ENCODE results near the gene GPR55.
"Not testable (repeated sequence)": the region's sequence is repeated elsewhere in the genome, so short reads cannot be mapped to it uniquely, and the experiment has no call there.

GPR55 gene

DNA sequence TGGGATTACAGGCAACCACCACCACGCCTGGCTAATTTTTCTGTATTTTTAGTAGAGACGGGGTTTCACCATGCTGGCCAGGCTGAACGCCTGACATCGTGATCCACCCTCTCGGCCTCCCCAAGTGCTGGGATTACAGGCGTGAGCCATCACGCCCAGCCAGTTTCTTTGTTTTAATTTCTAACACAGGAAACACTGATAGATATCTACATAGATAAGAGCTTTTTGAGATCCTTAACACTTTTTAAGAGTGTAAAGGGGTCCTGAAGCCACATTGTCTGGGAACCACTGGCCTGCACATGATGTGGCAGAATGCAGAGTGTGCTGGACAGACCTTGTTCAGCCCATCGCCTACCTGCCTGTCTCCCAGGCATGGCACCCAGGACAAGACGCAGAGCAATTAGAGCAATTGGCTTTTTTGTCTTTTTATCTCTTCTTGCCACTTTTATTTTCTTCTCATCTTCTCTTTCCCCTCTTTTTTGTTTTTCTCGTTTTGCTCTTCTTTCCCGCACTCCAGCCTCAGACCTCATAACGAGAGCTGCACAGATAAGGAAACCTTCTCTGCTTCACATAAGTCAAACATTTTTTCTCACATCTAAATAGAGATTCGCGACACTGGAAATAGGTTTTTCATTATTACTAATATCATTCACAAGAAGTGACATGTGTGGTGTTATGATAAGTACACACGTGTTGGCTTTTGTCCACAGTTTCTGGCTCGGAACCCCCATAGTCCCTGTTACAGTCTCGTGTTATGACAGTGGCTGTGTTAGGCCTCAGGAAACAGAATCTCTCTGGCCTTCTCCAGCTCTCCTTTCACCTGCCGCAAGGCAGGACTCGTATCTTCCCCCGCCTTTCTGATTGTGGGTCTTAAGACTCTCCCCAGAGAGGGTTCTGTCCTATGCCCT lies 25.2 kb upstream of the GPR55 start:
- peak; percentile 34 for DNase-seq

DNA sequence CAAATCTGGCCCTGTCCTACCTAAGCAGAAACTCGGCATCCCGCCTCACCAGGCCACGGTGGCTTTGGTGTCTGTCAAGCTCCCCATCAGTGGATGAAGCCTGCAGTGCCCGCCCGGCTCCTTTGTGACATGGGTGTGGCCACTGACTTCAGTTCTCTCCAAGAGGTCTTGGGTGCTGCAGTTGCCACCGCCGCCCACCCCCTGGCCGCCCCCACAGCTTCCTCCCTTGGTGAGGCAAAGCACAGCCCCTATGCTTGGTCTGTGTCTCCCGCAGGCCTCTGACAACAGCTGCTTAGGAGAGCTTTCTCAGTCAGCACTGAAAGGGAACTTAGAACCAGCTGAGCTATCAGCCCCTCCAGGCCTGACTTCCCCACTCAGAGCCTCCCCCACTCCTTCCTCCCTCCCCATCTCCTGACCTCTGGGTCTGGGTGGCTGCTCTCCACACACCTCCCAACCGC lies 22.9 kb upstream of the GPR55 start:
- no peak for DNase-seq

DNA sequence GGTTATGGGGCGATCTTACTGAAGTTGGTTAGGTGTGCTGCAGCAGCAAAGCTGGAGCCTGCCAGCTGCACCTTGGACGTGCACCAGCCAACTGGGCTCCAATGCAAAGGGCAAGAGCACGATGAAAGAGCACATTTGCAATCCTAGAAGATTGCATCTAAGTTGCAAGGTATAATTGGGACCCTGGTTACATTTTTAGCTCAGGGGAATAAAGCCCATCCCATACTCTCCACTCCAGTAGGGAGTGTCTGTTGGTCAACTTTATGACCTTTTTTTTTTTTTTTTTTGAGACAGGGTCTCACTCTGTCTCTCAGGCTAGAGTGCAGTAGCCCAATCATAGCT lies 22.2 kb upstream of the GPR55 start:
- DNase-seq, result no peak

DNA sequence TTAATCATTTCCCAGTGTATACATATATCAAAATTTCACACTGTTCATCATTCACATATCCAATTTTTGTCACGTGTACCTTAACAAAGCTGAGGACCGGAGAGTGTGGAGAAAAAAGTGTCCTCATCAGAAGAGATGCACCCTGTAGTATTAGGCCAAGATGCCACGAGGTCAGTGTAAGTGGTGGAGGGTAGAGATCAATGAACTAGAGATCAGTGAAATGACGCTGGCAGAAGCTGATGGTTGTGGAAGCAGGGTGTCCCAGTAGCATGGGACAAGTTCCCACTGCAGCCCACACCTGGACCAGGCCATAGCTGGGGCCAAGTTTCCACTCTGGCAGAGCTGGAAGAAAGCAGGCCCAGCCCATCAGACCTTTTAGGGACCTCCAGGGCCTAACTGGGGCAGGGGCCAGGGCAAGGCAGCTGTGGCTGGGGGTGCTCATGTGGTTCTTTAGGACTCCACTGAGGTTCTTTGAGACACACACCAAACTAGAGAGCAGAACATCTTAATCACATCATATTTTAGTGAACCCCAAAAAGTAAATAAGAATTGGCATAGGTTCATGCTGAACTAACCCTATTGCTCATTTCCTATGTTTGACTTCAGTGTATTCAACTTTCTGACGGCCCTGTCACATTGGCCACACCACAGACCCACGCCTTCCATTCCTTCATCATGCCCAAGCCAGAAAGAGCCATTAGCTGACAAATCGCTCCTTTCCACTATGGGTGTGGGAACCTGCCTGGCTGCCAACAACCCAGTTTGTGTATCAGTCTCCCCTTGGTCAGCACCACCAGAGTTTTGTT lies 21.6 kb upstream of the GPR55 start:
- DNase-seq, result no peak

DNA sequence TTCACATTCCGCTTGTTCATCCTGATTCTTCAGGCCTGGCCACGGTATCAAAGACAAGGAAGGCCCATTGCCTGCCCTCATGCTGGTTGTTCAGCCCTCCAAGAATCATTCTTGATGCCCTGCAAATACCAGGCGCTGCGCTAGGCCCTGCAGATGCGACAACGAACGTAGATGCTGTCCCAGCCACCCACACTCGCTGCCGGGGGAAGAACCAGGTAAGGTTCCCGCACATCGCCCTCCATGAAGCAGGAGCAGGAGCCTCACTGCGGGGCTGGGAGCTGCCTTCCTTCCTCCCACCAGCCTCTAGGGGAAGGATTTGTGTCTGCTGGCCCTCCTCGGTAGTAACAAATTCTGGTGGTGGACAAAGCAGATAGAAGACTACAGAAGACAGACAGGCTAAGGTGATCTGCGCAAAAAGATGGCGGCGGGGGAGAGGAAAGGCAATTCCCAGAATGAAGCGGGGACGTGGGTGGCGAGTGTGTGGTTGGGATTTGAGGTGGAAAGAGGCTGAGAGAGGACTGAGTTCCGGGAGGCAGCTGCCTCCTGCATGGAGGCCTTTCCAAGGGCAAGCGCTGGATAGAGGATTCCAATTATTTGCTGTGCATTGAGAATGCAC lies 19.8 kb upstream of the GPR55 start:
- DNase-seq, result no peak

DNA sequence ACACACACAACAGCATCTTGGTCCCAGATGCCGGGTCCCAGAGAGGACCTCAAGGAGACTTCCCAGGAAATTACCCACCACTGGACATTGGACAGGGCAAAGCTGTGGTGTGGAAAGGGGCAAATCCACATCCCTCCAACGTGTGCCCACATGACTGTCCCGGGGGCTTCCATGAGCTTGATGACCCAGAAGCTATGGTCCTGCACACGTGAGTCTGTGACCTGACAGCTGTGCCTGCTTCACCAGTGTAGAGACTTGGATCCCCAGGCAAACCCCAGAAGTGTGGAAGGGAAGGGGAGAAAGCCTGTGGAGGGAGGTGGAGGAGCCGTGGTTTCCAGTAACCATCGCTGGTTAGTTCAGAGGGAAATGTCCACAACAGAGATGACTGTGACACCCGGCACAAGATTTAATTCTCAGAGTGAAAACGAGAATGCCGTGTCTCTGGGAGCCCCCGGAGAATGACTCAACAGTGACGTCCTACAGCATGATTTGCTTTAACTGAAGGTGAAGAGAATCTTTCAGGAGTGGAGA lies 19.1 kb upstream of the GPR55 start:
- peak; percentile 73 for DNase-seq

DNA sequence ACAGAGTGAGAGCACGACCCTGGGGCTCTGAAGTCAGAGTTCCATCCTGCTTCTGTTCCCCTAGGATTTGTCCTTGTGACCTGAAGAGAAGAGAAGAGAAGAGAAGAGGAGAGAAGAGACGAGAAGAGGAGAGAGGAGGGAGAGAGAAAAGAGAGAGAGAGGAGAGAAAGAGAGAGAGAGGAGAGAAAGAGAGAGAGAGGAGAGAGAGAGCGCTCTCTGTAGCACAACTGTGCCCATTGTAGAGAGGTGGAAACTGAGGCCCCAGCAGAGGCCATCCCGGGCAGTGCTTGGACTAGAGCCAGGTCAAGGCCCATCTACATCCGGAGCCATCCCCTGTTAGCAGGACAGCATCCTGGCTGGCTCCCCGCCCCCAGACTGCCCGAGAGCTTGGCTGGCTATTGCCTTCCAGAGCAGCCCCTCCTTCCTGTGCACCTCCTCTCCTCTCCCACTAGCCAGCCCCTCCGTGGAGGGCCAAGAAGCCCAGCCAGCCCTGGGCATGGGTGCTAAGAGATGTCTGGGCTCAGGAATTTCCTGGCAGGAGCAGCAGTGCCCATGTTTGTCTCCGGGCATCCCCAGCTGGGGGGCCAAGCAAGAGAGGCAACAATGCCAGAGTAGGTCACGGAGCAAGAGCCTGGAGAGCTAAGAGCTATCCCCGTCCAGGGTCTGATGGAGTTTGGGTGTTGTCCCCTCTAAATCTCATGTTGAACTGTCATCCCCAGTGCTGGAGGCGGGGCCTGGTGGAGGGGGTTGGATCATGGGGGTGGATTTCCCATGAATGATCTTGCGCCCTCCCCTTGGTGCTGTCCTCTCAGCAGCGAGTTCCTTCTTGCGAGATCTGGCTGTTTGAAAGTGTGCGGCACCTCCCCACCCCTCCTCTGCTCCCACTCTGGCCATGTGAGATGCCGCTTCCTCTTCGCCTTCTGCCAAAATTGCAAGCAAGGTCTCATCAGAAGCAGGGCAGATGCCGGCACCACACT lies 18.2 kb upstream of the GPR55 start:
- DNase-seq, result peak; percentile 41

DNA sequence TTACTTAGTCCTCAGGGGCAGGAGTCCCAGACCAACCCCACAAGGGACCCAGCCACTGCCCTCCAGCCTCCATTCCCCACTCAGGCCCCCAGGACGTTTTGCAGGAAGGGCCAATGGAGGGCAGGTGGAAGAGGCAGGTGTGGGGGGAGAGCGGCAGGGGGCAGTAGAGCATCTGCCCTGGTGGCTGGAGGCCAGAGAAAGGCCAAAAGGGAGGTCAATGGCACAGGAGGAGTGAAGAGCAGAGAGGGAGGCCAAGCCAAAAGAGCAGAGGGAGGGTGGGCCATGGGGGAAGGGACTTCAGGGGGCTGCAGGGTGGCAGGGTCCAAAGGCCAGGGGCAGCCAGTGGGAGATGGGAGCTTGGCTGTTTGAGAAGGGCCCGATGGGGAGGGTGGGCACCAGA lies 17.3 kb upstream of the GPR55 start:
- no peak for DNase-seq

DNA sequence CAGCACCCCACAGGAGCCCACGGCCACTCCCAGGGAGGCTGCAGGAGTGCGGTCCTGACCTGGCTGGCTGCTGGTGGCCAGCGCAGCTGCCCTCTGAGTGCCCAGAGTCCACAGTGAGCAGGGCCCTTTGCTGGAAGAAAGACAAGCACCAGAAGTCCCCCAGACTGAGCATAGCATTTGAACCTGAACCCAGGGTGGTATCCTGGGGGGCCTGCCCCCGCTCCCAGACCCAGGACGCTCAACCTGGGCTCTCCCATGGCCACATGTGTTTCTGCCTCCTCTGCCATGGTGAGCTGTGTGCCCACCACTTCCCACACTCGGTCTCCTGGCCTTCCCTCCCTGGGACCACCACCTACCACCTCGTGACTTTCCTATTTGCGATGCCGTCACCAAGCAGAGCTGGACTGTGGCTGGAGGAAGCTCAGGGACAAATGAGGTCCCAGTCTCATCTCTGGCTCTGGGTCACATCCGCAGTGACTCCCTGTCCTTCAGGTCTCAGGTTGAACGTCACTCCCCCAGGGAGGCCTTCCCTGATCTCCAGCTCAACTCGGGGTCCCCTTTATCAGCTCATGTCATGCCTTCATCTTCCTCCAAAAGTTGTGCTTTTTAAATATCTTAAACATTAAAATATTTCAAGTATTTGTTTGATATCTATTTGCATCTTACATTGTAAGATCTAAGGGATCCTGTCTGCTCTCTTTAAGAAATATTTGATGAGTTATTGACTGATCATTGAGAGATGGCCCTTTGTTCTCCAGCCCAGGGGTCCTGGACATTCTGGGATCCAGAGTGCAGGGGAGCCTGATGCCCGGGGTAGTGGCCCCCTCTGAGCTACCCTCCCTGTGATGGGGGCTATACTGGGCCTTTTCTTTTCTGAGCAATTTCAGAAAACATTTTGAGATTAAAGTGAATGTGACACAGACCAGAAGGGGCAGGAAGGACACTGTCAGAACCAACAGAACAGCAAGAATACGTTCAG lies 16.4 kb upstream of the GPR55 start:
- no peak for DNase-seq

DNA sequence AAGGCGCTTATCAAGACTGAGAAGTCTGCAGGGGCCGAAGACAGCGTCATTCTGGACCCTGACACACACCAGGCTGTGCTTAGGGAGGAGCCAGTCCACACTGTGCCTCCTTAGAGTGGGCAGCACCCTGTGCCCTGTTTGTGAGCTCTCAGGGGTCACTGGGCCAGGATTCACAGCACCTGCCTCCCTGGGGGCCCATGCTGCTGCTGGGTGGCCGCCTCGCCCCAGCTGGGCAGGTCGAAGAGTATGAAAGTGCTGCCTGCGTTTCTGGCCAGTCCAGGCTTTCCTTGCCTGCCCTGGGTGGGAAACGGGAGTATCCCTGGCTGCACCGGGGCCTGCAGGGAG lies 15.4 kb upstream of the GPR55 start:
- no peak for DNase-seq

DNA sequence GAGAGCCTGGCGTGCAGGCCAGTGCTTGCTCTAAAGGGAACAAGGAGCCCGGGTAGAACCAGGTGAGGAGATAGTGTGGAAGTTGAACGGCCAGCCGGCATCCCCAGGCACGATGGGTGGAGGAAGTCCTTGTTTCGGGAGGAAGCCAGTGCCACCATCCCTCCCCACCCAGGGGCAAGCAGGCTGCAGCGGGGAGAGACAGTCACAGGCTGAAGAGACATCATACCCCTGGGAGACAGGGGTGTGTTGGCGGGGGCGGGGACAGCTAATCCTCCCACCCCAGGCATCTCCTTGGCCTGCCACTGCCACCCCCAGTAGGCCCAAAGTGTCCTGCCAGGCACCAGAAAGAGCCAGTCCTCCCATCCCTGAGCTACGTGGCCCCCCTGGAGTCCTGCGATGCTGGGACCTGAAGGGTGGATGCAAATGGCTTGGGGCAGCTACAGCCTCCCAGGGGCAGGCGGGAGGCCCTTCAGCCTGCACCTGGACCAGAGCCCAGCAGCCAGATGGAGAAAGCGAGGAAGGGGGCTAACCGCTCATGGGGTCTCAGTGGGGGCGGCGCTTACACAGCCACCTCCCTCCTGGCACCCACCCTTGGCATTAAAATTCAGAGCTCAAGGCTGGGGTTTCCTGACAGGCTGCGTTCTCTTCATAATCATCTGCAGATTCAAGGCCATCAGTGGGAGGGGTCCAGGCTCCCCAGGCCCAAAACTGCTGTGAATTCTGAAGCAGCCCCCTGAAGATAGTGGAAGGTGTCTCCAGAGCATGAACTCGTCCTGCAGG lies 14.8 kb upstream of the GPR55 start:
- DNase-seq, result no peak

DNA sequence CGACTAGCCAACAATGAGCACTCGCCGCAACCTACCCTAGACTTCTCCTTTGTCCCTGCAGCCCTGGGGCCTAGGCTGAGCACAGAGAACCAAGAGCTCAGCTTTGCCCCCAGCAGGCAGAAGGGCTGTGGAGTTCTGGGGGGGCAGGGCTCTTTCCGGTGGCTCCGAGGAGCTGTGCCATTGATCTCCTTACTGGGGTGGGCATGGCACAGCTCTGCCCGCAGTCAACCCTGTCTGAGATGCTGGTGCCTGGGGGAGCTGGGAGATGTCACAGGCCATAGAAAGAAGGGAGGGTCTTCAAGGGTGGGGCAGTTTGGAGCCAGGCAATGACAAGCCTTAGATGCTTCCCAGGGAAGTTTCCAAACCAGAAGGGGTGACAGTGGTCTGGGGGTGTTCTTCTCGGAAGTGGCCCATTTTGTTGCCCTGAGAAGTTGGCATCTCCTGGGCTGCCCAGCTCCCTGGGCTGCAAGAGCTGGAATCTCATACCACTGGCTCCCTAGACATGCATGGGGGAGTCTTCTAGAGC lies 14.1 kb upstream of the GPR55 start:
- no peak for DNase-seq

DNA sequence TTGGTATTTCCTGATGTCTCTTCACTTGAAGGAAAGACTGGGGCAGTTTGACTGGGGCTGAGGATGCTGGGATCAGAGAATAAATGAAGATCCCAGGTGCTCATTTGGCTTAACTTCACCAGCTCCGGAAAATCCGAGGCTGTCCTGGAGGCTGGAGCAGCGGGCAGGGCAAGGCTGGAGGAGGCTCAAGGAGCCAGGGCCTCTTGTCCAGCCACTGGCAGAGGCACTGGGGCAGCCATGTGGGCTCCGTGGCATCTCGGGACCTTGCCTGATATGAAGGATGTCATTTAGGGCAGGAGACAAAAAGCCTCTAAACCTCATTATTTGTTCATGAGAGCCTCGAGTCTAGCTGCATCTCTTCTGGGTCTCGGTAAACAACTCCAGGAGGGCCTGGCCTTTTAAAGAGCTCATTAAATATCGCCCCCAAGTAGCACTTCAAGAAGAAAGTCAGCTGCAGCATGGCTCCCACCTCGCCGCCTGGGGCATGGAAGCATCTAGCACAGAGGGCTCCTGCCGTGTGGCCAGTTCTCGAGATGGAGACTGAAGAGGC lies 13.5 kb upstream of the GPR55 start:
- DNase-seq, result no peak

DNA sequence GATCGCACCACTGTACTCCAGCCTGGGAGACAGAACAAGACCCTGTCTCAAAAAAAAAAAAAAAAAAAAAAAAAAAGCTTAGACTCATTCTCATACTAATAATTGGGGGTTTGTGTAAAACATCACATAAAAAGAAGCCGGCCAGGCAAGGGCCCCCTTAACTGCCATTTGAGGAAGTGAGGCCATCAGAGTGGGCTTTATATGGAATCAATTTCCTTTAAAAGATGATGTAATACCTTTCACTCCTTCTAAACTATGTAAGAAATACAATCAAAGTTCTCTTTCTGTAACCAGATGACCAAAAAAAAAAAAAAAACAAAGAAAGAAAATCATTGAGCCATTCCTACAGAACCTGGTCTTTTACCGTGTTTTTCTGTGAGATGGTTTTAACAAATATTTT lies 13.1 kb upstream of the GPR55 start:
- DNase-seq, result no peak

DNA sequence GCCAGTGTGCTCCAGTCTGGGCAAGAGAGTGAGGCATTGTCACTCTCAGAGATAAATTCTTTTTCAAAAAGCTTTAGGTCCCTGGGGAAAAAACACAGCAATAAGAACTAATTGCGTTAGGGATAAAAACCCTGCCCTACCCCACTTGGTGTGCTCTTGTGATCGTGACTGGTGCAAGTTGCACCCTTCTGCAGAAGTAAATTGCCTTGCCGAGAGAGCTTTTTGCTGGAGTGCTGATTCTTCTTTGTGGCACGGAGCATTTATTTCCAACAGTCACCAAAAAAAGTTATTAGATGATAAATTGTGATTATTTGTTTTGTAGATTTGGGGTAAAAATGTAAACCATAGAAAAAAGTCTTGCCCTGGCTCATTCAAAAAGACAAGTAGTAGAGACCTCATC lies 12.3 kb upstream of the GPR55 start:
- DNase-seq, result no peak

DNA sequence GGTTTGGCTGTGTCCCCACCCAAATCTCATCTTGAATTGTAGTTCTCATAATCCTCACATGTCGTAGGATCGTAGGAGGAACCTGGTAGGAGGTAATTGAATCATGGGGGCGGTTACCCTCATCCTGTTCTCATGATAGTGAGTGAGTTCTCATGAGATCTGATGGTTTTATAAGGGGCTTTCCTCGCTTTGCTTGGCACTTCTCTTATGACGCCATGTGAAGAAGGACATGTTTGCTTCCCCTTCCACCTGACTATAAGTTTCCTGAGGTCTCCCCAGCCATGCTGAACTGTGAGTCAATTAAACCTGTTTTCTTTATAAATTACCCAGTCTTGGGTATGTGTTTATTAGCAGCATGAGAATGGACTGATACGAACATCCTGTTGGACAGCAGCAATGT lies 11.2 kb upstream of the GPR55 start:
- DNase-seq, result not testable (repeated sequence)

DNA sequence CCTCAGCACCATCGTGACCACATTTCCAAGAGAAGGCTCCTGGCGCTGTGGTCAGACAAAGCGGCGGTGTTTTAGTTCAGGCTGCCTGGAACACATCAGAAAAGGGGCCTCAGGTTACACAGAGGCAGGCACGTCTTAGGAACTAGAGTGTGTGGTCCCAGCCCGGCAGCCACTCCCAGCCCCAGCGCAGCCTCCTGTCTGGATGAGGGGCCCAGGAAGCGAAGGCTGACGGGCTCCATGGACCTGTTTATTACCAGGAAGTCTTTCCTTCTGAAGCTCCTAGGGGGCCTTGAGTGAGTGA lies 10.0 kb upstream of the GPR55 start:
- DNase-seq, result no peak

DNA sequence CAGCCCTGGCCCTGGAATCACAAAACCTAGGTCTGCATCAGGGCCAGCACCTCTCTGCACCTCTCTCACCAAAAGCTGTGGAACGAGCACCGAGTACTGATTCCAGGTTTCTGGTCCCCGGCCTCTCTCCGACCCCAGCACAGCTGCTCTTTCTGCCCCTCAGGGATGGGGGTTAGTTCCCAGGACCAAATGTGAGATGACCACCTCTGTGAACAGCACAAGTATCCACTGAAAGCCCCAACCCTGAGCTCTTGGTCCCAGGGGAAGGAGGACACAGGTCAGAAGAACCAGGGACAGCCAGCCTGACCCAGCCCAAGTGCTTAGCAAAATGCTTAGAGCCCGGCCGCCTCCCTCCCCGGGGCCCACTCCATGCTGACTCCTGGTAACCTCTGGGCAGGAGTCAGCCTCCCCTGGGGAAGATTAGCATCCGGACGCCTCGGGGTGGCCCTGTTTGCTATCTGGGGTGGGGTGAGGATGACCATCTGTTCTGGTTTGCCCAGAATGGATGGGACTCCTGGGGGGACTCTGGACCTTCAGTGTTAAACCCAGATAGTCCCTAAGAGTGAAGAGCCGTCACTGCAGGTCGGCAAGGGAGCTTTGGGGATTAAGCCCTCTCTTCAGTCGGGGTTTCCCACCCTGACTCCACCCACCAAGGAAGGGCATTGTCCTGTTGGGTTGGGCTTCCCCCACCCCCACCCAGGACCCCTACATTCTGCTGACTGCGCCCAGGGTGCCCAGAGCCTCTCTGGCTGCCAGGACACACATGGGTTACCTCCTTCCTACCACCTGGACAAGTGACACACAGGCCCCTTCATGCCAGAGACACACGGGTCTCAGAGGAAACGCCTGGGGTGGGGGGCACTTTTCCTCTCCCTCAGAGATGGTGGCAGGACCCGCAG lies 9.4 kb upstream of the GPR55 start:
- no peak for DNase-seq
